ENCODE data around the gene HLA-DQB2. TPM values are rescaled to one million over a fixed set of nuclear protein-coding genes. Genes with fewer than 3 reads are reported as not detected.

HLA-DQB2 gene
- total RNA-seq, 4 donors from 2014 or later = 1.7 to 7.8 (median 4.7) TPM; not detected in 1

GRCh38 chr6:32741031-32741960, 22.0 kb downstream of the HLA-DQB2 start, which contains the start of gene HLA-DQA2:
HLA-DQA2 (plus strand) TSS chr6:32741391; CDS start chr6:32741444, 53 bp downstream.
- no peak within 1 kb of the TSS for H3K27ac ChIP-seq
- intact Hi-C loops (cut with DNase I) = no loop called here
- H3K4me1 ChIP-seq = no peaks in the 10 kb centered on the region
- TF ChIP-seq CTCF (IDR thresholded peaks at IDR 0.05) = no peak
- no peak for TF ChIP-seq POLR2A (IDR thresholded peaks at IDR 0.05)
- H3K9me3 ChIP-seq = no peaks in the 10 kb centered on the region
- peaks cover 0 to 53% (median 0%) of the 10 kb centered on the region in 4 donors for H3K27me3 ChIP-seq
- H3K4me3 ChIP-seq = no peak within 1 kb of the TSS
- 67% methylated on average over 7 of the region's 7 CpGs for WGBS, 2 donors
- H3K36me3 ChIP-seq = no peaks in the 10 kb centered on the region
- no peak for DNase-seq

- WGBS, 2 donors = 51 to 59% methylated on average over 2 of the region's 2 CpGs
- no peak for TF ChIP-seq POLR2A (IDR thresholded peaks at IDR 0.05)
- no peak for TF ChIP-seq CTCF (IDR thresholded peaks at IDR 0.05)
- no peak for DNase-seq
- H3K4me3 ChIP-seq = no peak overlapping the region
- H3K36me3 ChIP-seq = no peaks in the 10 kb centered on the region
- peaks cover 0 to 35% (median 0%) of the 10 kb centered on the region in 4 donors for H3K27me3 ChIP-seq
- intact Hi-C loops (cut with DNase I) = no loop called here
- H3K4me1 ChIP-seq = no peaks in the 10 kb centered on the region
- H3K9me3 ChIP-seq = no peaks in the 10 kb centered on the region
- no peak overlapping the region for H3K27ac ChIP-seq
Measured at GRCh38 chr6:32738126-32738525, 25.2 kb downstream of the HLA-DQB2 start.

GRCh38 chr6:32718879-32719278, 44.5 kb downstream of the HLA-DQB2 start:
- Histone ChIP-seq H3K4me3 (no peak overlapping the region), H3K9me3 (no peaks in the 10 kb centered on the region), H3K27me3 (peaks cover 0 to 15% (median 0%) of the 10 kb centered on the region in 4 donors), H3K4me1 (no peaks in the 10 kb centered on the region), H3K27ac (no peak overlapping the region), H3K36me3 (no peaks in the 10 kb centered on the region)
- intact Hi-C loops (cut with DNase I) = no loop called here
- no peak for TF ChIP-seq CTCF (IDR thresholded peaks at IDR 0.05)
- no peak for TF ChIP-seq POLR2A (IDR thresholded peaks at IDR 0.05)
- DNase-seq = no peak
- WGBS, 2 donors = 31% methylated on average over 3 of the region's 3 CpGs

- Histone ChIP-seq H3K27me3 (peaks cover 0 to 20% (median 0%) of the 10 kb centered on the region in 4 donors), H3K4me3 (no peak overlapping the region), H3K36me3 (no peaks in the 10 kb centered on the region), H3K27ac (no peak overlapping the region), H3K4me1 (no peaks in the 10 kb centered on the region), H3K9me3 (no peaks in the 10 kb centered on the region)
- no peak for DNase-seq
- WGBS, 2 donors = 79 to 86% methylated on average over 3 of the region's 3 CpGs
- TF ChIP-seq CTCF (IDR thresholded peaks at IDR 0.05) (no peak), POLR2A (IDR thresholded peaks at IDR 0.05) (no peak)
- intact Hi-C loops (cut with DNase I) = no loop called here
Measured at GRCh38 chr6:32716396-32716795, 46.9 kb downstream of the HLA-DQB2 start.

- TF ChIP-seq POLR2A (IDR thresholded peaks at IDR 0.05) = no peak
- no peak for TF ChIP-seq CTCF (IDR thresholded peaks at IDR 0.05)
- Histone ChIP-seq H3K27ac (no peak overlapping the region), H3K9me3 (no peaks in the 10 kb centered on the region), H3K27me3 (peaks cover 0 to 20% (median 0%) of the 10 kb centered on the region in 4 donors), H3K4me3 (no peak overlapping the region), H3K36me3 (no peaks in the 10 kb centered on the region), H3K4me1 (no peaks in the 10 kb centered on the region)
- intact Hi-C loops (cut with DNase I) = no loop called here
- no peak for DNase-seq
Measured at GRCh38 chr6:32713241-32713640, 50.1 kb downstream of the HLA-DQB2 start.
